ENCODE measurements around the gene NDST1. TPM values are rescaled to one million over a fixed set of nuclear protein-coding genes. Genes with fewer than 3 reads are reported as not detected.

The NDST1 gene
- total RNA-seq, 1 experiment from 2014 or later: 69.9 TPM

- TF ChIP-seq, protein P1, sequence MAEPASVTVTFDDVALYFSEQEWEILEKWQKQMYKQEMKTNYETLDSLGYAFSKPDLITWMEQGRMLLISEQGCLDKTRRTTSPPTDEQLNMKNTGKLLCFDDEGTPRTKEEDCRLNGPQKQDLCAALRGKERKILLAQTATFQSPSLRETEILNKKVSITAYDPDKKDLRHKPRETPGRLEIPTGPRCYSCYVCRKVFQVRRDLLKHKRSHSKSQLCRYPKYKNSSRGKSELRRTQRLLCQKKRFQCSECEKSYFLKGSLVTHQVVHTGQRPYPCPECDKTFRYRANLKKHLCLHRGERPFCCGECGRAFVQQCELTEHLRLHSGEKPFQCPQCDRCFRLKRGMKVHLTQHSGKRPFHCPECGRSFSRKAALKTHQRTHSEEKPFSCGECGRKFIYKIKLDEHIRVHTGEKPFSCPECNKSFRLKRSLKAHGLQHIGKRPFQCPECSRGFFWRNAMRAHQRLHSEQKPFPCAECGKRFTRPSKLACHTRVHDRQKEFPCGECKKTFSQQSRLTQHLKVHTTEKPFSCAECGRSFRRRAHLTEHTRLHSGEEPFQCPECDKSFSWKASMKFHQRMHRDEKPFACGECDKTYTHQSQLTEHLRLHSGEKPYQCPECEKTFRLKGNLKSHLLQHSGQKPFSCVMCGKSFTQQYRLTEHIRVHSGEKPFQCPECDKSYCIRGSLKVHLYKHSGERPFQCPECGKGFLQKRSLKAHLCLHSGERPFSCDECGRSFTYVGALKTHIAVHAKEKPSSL (CRISPR knock-in tag; conservative IDR thresholded peaks at IDR 0.05): no peak
- TF ChIP-seq JAZF1 (CRISPR knock-in tag; IDR thresholded peaks at IDR 0.05): no peak
- no peak for TF ChIP-seq IRF2 (CRISPR knock-in tag; IDR thresholded peaks at IDR 0.05; ENCODE audit: borderline replicate concordance, low read depth)
- TF ChIP-seq, protein P2, sequence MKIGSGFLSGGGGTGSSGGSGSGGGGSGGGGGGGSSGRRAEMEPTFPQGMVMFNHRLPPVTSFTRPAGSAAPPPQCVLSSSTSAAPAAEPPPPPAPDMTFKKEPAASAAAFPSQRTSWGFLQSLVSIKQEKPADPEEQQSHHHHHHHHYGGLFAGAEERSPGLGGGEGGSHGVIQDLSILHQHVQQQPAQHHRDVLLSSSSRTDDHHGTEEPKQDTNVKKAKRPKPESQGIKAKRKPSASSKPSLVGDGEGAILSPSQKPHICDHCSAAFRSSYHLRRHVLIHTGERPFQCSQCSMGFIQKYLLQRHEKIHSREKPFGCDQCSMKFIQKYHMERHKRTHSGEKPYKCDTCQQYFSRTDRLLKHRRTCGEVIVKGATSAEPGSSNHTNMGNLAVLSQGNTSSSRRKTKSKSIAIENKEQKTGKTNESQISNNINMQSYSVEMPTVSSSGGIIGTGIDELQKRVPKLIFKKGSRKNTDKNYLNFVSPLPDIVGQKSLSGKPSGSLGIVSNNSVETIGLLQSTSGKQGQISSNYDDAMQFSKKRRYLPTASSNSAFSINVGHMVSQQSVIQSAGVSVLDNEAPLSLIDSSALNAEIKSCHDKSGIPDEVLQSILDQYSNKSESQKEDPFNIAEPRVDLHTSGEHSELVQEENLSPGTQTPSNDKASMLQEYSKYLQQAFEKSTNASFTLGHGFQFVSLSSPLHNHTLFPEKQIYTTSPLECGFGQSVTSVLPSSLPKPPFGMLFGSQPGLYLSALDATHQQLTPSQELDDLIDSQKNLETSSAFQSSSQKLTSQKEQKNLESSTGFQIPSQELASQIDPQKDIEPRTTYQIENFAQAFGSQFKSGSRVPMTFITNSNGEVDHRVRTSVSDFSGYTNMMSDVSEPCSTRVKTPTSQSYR (CRISPR knock-in tag; IDR thresholded peaks at IDR 0.05): no peak
- TF ChIP-seq AR (CRISPR knock-in tag; IDR thresholded peaks at IDR 0.05): no peak
- TF ChIP-seq FOXP1 (CRISPR knock-in tag; IDR thresholded peaks at IDR 0.05; ENCODE audit: borderline replicate concordance): no peak
- TF ChIP-seq, protein P3, sequence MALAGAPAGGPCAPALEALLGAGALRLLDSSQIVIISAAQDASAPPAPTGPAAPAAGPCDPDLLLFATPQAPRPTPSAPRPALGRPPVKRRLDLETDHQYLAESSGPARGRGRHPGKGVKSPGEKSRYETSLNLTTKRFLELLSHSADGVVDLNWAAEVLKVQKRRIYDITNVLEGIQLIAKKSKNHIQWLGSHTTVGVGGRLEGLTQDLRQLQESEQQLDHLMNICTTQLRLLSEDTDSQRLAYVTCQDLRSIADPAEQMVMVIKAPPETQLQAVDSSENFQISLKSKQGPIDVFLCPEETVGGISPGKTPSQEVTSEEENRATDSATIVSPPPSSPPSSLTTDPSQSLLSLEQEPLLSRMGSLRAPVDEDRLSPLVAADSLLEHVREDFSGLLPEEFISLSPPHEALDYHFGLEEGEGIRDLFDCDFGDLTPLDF (CRISPR knock-in tag; IDR thresholded peaks at IDR 0.05): no peak
- TF ChIP-seq HMGA2 (CRISPR knock-in tag; IDR thresholded peaks at IDR 0.05): no peak
Observed at GRCh38 chr5:150596826-150597225, 88.9 kb downstream of the NDST1 start (continued).

DNA sequence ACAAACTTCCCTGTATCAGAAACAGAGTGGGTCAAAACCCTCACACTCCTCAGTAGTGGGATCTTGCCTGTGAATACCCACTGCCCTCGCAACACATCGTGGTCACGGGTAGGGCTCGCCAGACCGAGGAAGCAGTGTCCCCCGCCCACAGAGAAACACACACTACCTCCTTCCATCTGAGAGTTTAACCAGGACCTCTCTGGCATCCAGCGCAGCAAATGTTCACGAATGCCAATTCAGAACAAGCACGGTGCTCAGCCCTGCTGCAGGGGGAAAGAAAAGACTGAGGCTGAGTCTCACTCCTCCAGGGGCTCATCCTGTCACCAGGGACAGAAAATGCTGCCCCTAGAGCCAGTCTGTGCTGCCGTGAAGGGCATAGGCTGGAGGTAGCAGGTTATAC lies 90.1 kb downstream of the NDST1 start:
- CTCF ChIA-PET: interaction anchor here (0.7 kb wide), 1 partner anchor 24 kb away, joined by 3 read pairs; no protein-coding TSS in a partner anchor
- ATAC-seq (no peak), DNase-seq (ENCODE audit: low spot score) (no peak)
- no peak for TF ChIP-seq GRHL2 (CRISPR knock-in tag; IDR thresholded peaks at IDR 0.05; ENCODE audit: insufficient replicate concordance, severe bottlenecking)
- TF ChIP-seq ATF3 (CRISPR knock-in tag; conservative IDR thresholded peaks at IDR 0.05): no peak
- no peak for TF ChIP-seq ZNF219 (CRISPR knock-in tag; IDR thresholded peaks at IDR 0.05; ENCODE audit: borderline replicate concordance)
- no peak for TF ChIP-seq NFE2L1 (CRISPR knock-in tag; IDR thresholded peaks at IDR 0.05)
- no peak for TF ChIP-seq GABPB1 (CRISPR knock-in tag; IDR thresholded peaks at IDR 0.05)
- no peak for TF ChIP-seq ATF1 (CRISPR knock-in tag; IDR thresholded peaks at IDR 0.05)
- TF ChIP-seq, protein P4, sequence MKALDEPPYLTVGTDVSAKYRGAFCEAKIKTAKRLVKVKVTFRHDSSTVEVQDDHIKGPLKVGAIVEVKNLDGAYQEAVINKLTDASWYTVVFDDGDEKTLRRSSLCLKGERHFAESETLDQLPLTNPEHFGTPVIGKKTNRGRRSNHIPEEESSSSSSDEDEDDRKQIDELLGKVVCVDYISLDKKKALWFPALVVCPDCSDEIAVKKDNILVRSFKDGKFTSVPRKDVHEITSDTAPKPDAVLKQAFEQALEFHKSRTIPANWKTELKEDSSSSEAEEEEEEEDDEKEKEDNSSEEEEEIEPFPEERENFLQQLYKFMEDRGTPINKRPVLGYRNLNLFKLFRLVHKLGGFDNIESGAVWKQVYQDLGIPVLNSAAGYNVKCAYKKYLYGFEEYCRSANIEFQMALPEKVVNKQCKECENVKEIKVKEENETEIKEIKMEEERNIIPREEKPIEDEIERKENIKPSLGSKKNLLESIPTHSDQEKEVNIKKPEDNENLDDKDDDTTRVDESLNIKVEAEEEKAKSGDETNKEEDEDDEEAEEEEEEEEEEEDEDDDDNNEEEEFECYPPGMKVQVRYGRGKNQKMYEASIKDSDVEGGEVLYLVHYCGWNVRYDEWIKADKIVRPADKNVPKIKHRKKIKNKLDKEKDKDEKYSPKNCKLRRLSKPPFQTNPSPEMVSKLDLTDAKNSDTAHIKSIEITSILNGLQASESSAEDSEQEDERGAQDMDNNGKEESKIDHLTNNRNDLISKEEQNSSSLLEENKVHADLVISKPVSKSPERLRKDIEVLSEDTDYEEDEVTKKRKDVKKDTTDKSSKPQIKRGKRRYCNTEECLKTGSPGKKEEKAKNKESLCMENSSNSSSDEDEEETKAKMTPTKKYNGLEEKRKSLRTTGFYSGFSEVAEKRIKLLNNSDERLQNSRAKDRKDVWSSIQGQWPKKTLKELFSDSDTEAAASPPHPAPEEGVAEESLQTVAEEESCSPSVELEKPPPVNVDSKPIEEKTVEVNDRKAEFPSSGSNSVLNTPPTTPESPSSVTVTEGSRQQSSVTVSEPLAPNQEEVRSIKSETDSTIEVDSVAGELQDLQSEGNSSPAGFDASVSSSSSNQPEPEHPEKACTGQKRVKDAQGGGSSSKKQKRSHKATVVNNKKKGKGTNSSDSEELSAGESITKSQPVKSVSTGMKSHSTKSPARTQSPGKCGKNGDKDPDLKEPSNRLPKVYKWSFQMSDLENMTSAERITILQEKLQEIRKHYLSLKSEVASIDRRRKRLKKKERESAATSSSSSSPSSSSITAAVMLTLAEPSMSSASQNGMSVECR (CRISPR knock-in tag; IDR thresholded peaks at IDR 0.05; ENCODE audit: borderline replicate concordance): no peak
- no peak for TF ChIP-seq ESRRA (CRISPR knock-in tag; IDR thresholded peaks at IDR 0.05; ENCODE audit: borderline replicate concordance)
- TF ChIP-seq MXD4 (CRISPR knock-in tag; IDR thresholded peaks at IDR 0.05; ENCODE audit: borderline replicate concordance): no peak
- no peak for TF ChIP-seq IRF1 (CRISPR knock-in tag; IDR thresholded peaks at IDR 0.05)
- Mint-ChIP-seq H3K27me3 (ENCODE audit: low read depth) (no peaks in the 10 kb centered on the region), H3K4me3 (no peak overlapping the region), H3K4me1 (peaks cover 14% of the 10 kb centered on the region), H3K27ac (peak overlapping the region; percentile 76), H3K36me3 (no peaks in the 10 kb centered on the region), H3K9me3 (no peaks in the 10 kb centered on the region)
- POLR2A ChIA-PET: no interaction called here
